SU-DHL-6 (cell line): Measurements from ENCODE around the gene LIMCH1.

Experiments used
- H2AFZ ChIP-seq: fragments of 200-600 bp; sonication (generic); 2 replicates; pipeline ENCODE4 v1.6.1; 2014; ENCODE audit warnings: low read depth, mild to moderate bottlenecking, moderate library complexity, mixed read lengths, antibody characterized with exemption, low read length; ENCODE audit not compliant: severe bottlenecking
- H3F3A ChIP-seq: fragments of 200-600 bp; shearing (Covaris generic); 2 replicates; pipeline ENCODE4 v1.6.0; 2016; ENCODE audit warnings: antibody characterized with exemption, mild to moderate bottlenecking; ENCODE audit not compliant: insufficient read depth
- H3K27ac ChIP-seq: fragments of 200-600 bp; sonication (generic); 2 replicates; pipeline ENCODE4 v1.5.1; 2016; ENCODE audit warnings: low read depth, mild to moderate bottlenecking, low read length, moderate library complexity, mixed read lengths
- H3K27me3 ChIP-seq: fragments of 200-600 bp; sonication (generic), shearing (Covaris generic); 2 replicates; pipeline ENCODE4 v1.6.0; 2014; ENCODE audit warnings: mild to moderate bottlenecking, low read length
- H3K36me3 ChIP-seq: fragments of 200-600 bp; sonication (generic); 2 replicates; pipeline ENCODE4 v1.6.1; 2014; ENCODE audit warnings: mild to moderate bottlenecking, low read length, mixed read lengths
- H3K4me2 ChIP-seq: fragments of 300-600, 200-600 bp; shearing (Covaris generic), sonication (generic); 2 replicates; pipeline ENCODE4 v1.6.0; 2014; ENCODE audit warnings: low read length, low read depth, mild to moderate bottlenecking; ENCODE audit not compliant: poor library complexity, severe bottlenecking
- H3K4me3 ChIP-seq: fragments of 200-600 bp; sonication (generic); 2 replicates; pipeline ENCODE4 v1.5.1; 2014; ENCODE audit warnings: antibody characterized with exemption, low read length, mild to moderate bottlenecking, mixed read lengths; ENCODE audit not compliant: insufficient read depth, poor library complexity, severe bottlenecking
- H3K79me2 ChIP-seq: fragments of 200-600 bp; sonication (generic); 2 replicates; pipeline ENCODE4 v1.6.1; 2014; ENCODE audit warnings: mild to moderate bottlenecking, low read length, moderate library complexity; ENCODE audit not compliant: insufficient read depth
- H3K9ac ChIP-seq: fragments of 200-600 bp; sonication (generic); 2 replicates; pipeline ENCODE4 v1.7.0; 2014; ENCODE audit warnings: mild to moderate bottlenecking, low read length
- H3K9me2 ChIP-seq: fragments of 200-600 bp; sonication (generic); replicated peaks from 2 replicates; pipeline ENCODE4 v1.6.1; 2014; ENCODE audit warnings: low read length; ENCODE audit not compliant: insufficient read depth
- H3K9me3 ChIP-seq: fragments of 200-600 bp; sonication (generic); 2 replicates; pipeline ENCODE4 v1.6.1; 2014; ENCODE audit warnings: low read length, mixed read lengths; ENCODE audit not compliant: insufficient read depth
- H4K20me1 ChIP-seq: fragments of 200-600 bp; sonication (generic); 2 replicates; pipeline ENCODE4 v1.6.1; 2014; ENCODE audit warnings: low read depth, mild to moderate bottlenecking, antibody characterized with exemption, low read length, moderate library complexity, mixed read lengths
- CTCF ChIP-seq: fragments of 200-600 bp; sonication (generic); IDR thresholded peaks from one replicate; pipeline ENCODE4 v1.5.1; 2017; ENCODE audit warnings: antibody characterized with exemption, mild to moderate bottlenecking, low read length, moderate library complexity; ENCODE audit not compliant: insufficient read depth, poor library complexity, severe bottlenecking
- EZH2phosphoT487 ChIP-seq: fragments of 200-600 bp; sonication (generic), shearing (Covaris generic); conservative IDR thresholded peaks from 2 replicates; pipeline ENCODE4 v1.6.1; 2018; ENCODE audit warnings: mild to moderate bottlenecking, antibody characterized with exemption, low read length, moderate library complexity, mixed read lengths

LIMCH1 gene

GRCh38 chr4:41539711-41540110 is 1.8 kb downstream of the LIMCH1 start:
- Histone ChIP-seq H3K27me3 (no peaks in the 10 kb centered on the region), H3K36me3 (no peaks in the 10 kb centered on the region), H4K20me1 (no peaks in the 10 kb centered on the region), H3F3A (no peaks in the 10 kb centered on the region), H2AFZ (no peak overlapping the region), H3K27ac (no peak overlapping the region), H3K4me2 (no peak overlapping the region), H3K4me3 (no peak overlapping the region), H3K9me2 (no peaks in the 10 kb centered on the region), H3K79me2 (no peaks in the 10 kb centered on the region), H3K9ac (no peak overlapping the region), H3K9me3 (no peaks in the 10 kb centered on the region)
- TF ChIP-seq CTCF (no peak), EZH2phosphoT487 (no peak)

GRCh38 chr4:41540687-41541086 is 2.7 kb downstream of the LIMCH1 start:
- Histone ChIP-seq H3K9ac (no peak overlapping the region), H3K27me3 (no peaks in the 10 kb centered on the region), H3K4me2 (no peak overlapping the region), H3K9me2 (no peaks in the 10 kb centered on the region), H3K9me3 (no peaks in the 10 kb centered on the region), H3K36me3 (no peaks in the 10 kb centered on the region), H2AFZ (no peak overlapping the region), H3K4me3 (no peak overlapping the region), H4K20me1 (no peaks in the 10 kb centered on the region), H3F3A (no peaks in the 10 kb centered on the region), H3K79me2 (no peaks in the 10 kb centered on the region), H3K27ac (no peak overlapping the region)
- TF ChIP-seq EZH2phosphoT487 (no peak), CTCF (no peak)

- Histone ChIP-seq H3K9ac (no peak overlapping the region), H4K20me1 (no peaks in the 10 kb centered on the region), H3K4me3 (no peak overlapping the region), H3K79me2 (no peaks in the 10 kb centered on the region), H3K9me2 (no peaks in the 10 kb centered on the region), H3K27ac (no peak overlapping the region), H2AFZ (no peak overlapping the region), H3K9me3 (no peaks in the 10 kb centered on the region), H3F3A (no peaks in the 10 kb centered on the region), H3K36me3 (no peaks in the 10 kb centered on the region), H3K27me3 (no peaks in the 10 kb centered on the region), H3K4me2 (no peak overlapping the region)
- TF ChIP-seq CTCF (no peak), EZH2phosphoT487 (no peak)
Measured at GRCh38 chr4:41541687-41542094, 3.7 kb downstream of the LIMCH1 start.
